K562 (cell line): ENCODE data around the gene DHRS3. TPM values are rescaled to one million over a fixed set of nuclear protein-coding genes. Genes with fewer than 3 reads are reported as not detected.

Experiments used
- ATAC-seq: fragments of 200-7000 bp; cut with Tn5 transposase; 3 replicates; pipeline ENCODE4 v1.9.1; 2020; ENCODE audit warnings: moderate library complexity
- BruUV-seq: library from RNA; stranded (reverse); fragments of 400-500 nt; replicated peaks from 2 replicates; lab custom pipeline; 2021; lab: Mats Ljungman, UMichigan
- CTCF ChIA-PET: fragments of 300-600 bp; formaldehyde crosslinking; extraction: SDS; loops from one replicate; lab custom pipeline; 2021; ENCODE audit warnings: low intra/inter-chr PET ratio; lab: Yijun Ruan, JAX
- POLR2A ChIA-PET: fragments of 300-600, 350-650 bp; sonication (Branson Sonifier 250); formaldehyde crosslinking; extraction: SDS; loops from one replicate; lab custom pipeline; 2021; ENCODE audit warnings: antibody characterized with exemption, inconsistent platforms; lab: Yijun Ruan, JAX
- DNase-seq, 4 experiments: peaks; one replicate each; pipeline versions ENCODE4 v3.0.0 to v3.0.0-alpha.2; 2011 to 2018; ENCODE audit warnings: low spot score in 3 of 4, mixed read lengths in 3 of 4; ENCODE audit errors: extremely low read depth in 1 of 4
- FAIRE-seq: peaks from 2 replicates; lab custom pipeline; 2011; peaks lifted over from hg19 to GRCh38; lab: Jason Lieb, UNC
- H2AFZ ChIP-seq: 2 replicates; pipeline ENCODE4 v1.6.0; 2011; ENCODE audit warnings: low read depth, low read length, control low read depth, inconsistent platforms
- H3K27ac ChIP-seq: fragments of 200-600 bp; 3 replicates; pipeline ENCODE4 v1.8.0; 2011; ENCODE audit warnings: low read depth, mild to moderate bottlenecking, control low read depth, inconsistent platforms, low read length, moderate library complexity, mixed read lengths; ENCODE audit errors: extremely low read depth
- H3K27me3 ChIP-seq, 2 experiments: fragments of 300-600 bp in 1 of 2; 2 replicates in 1 of 2; 3 replicates in 1 of 2; pipeline versions ENCODE4 v1.6.0 to v1.8.0; 2011; ENCODE audit warnings: inconsistent platforms in 2 of 2, low read length in 2 of 2, mild to moderate bottlenecking in 1 of 2, mixed read lengths in 1 of 2, moderate library complexity in 1 of 2; ENCODE audit not compliant: control insufficient read depth in 2 of 2, insufficient read depth in 2 of 2
- H3K36me3 ChIP-seq: fragments of 300-600 bp; 3 replicates; pipeline ENCODE4 v1.8.0; 2011; ENCODE audit warnings: mild to moderate bottlenecking, low read length, inconsistent platforms; ENCODE audit not compliant: control insufficient read depth, insufficient read depth
- H3K4me1 ChIP-seq, 2 experiments: fragments of 200-600 bp in 1 of 2; replicated peaks in 1 of 2; 2 replicates in 1 of 2; 3 replicates in 1 of 2; pipeline versions ENCODE4 v1.5.1 to v1.8.0; 2011; ENCODE audit warnings: inconsistent platforms in 2 of 2, low read length in 2 of 2, mild to moderate bottlenecking in 1 of 2, mixed read lengths in 1 of 2, moderate library complexity in 1 of 2; ENCODE audit not compliant: control insufficient read depth in 2 of 2, insufficient read depth in 2 of 2
- H3K4me2 ChIP-seq: 2 replicates; pipeline ENCODE4 v1.6.1; 2011; ENCODE audit warnings: low read length, control low read depth, inconsistent platforms, mixed read lengths; ENCODE audit not compliant: insufficient read depth
- H3K4me3 ChIP-seq: fragments of 200-600 bp; sonication (generic), shearing (Covaris generic); 2 replicates; pipeline ENCODE4 v1.5.1; 2016; ENCODE audit warnings: control low read depth, inconsistent platforms
- H3K79me2 ChIP-seq: fragments of 200-600 bp; 3 replicates; pipeline ENCODE4 v1.8.0; 2011; ENCODE audit warnings: low read length, inconsistent platforms; ENCODE audit not compliant: control insufficient read depth, insufficient read depth
- H3K9ac ChIP-seq, 2 experiments: 2 replicates each; pipeline versions ENCODE4 v1.6.0 to v1.6.1; 2011; ENCODE audit warnings: low read depth in 2 of 2, low read length in 2 of 2, control low read depth in 1 of 2, inconsistent platforms in 1 of 2, mild to moderate bottlenecking in 1 of 2, mixed read lengths in 1 of 2; ENCODE audit not compliant: insufficient read depth in 1 of 2
- H3K9me1 ChIP-seq: one replicate; pipeline ENCODE4 v1.6.0; 2011; ENCODE audit warnings: inconsistent platforms, mild to moderate bottlenecking, low read length, moderate library complexity; ENCODE audit not compliant: control insufficient read depth, insufficient read depth
- H3K9me3 ChIP-seq: replicated peaks from 2 replicates; pipeline ENCODE4 v1.5.1; 2011; ENCODE audit warnings: low read depth, low read length, inconsistent platforms; ENCODE audit not compliant: control insufficient read depth, insufficient read depth
- H4K20me1 ChIP-seq: replicated peaks from 2 replicates; pipeline ENCODE4 v1.6.1; 2011; ENCODE audit warnings: low read length, inconsistent platforms, mixed read lengths; ENCODE audit not compliant: control insufficient read depth, insufficient read depth
- KAT7 ChIP-seq: sonication (generic); formaldehyde crosslinking; IDR thresholded peaks from 2 replicates; pipeline ENCODE4 v1.8.0; 2022; ENCODE audit warnings: missing genetic modification reagents, mild to moderate bottlenecking, borderline replicate concordance
- MECOM ChIP-seq: fragments of 250-450 bp; sonication (Bioruptor Pico); IDR thresholded peaks from 2 replicates; pipeline ENCODE4 v1.8.0; 2022; ENCODE audit warnings: inconsistent platforms
- NCOA6 ChIP-seq: fragments of 450-650 bp; IDR thresholded peaks from 2 replicates; pipeline ENCODE4 v1.6.1; 2017; ENCODE audit warnings: mild to moderate bottlenecking
- NRF1 ChIP-seq, 2 experiments: fragments of 450-650 bp; IDR thresholded peaks in 1 of 2; conservative IDR thresholded peaks in 1 of 2; 2 replicates each; pipeline ENCODE4 v1.6.1; 2014; ENCODE audit warnings: mild to moderate bottlenecking in 2 of 2
- POLR2AphosphoS5 ChIP-seq: IDR thresholded peaks from 2 replicates; pipeline ENCODE4 v1.6.1; 2011; ENCODE audit warnings: mild to moderate bottlenecking, low read depth, low read length, moderate library complexity; ENCODE audit not compliant: control insufficient read depth, insufficient read depth
- RAD21 ChIP-seq, 2 experiments: fragments of 250-450 bp in 1 of 2; fragments of 450-650 bp in 1 of 2; sonication (Bioruptor Pico) in 1 of 2; formaldehyde crosslinking in 1 of 2; IDR thresholded peaks in 1 of 2; conservative IDR thresholded peaks in 1 of 2; 2 replicates each; pipeline versions ENCODE4 v1.4.0 to v1.8.0; 2020 to 2022; ENCODE audit warnings: mild to moderate bottlenecking in 2 of 2, moderate library complexity in 1 of 2
- ZFX ChIP-seq: sonication (generic); formaldehyde crosslinking; IDR thresholded peaks from 2 replicates; pipeline ENCODE4 v1.8.0; 2022; ENCODE audit warnings: mild to moderate bottlenecking, missing genetic modification reagents, moderate library complexity
- ZNF280B ChIP-seq: fragments of 250-450 bp; sonication (Bioruptor Pico); IDR thresholded peaks from 2 replicates; pipeline ENCODE4 v1.5.1; 2021; ENCODE audit warnings: mild to moderate bottlenecking
- WGBS: fragments of 100-300 bp; shearing (Covaris generic); methylation state at CpG from one replicate; pipeline ENCODE4 v1.1.6; 2016; ENCODE audit warnings: low coverage, mixed read lengths; ENCODE audit not compliant: insufficient coverage; ENCODE audit errors: missing lambda C conversion rate; 5-methylcytosine and 5-hydroxymethylcytosine counted together
- in situ Hi-C: fragments of 300-500 bp; cut with MboI; formaldehyde crosslinking; loops from 4 replicates; pipeline ENCODE4 v1.15.0; 2018; ENCODE audit warnings: inconsistent platforms, mixed read lengths
- intact Hi-C: fragments of 100-400 bp; cut with micrococcal nuclease; formaldehyde crosslinking; loops from 2 replicates; pipeline ENCODE4 v1.14.2; 2022
- polyA plus RNA-seq, 8 experiments: library from polyadenylated mRNA; depleted of rRNA in 4 of 8; stranded (reverse) in 5 of 8; unstranded in 3 of 8; fragments of >200 nt; fragmentation: Nextera tagmentation in 2 of 8; fragmentation: Illumina TruSeq in 1 of 8; extraction: Ambion mirVana in 2 of 8; extraction: Trizol in 1 of 8; gene quantifications; 2 replicates each; pipeline versions ENCODE4 v1.2.1 to v1.2.3, GENCODE V29; 2011 to 2014; ENCODE audit warnings: inconsistent platforms in 1 of 8, missing spikeins in 1 of 8
- total RNA-seq, 7 experiments: library from RNA; depleted of rRNA in 6 of 7; stranded (reverse); fragments of >200 nt in 6 of 7; fragmentation: Illumina TruSeq in 2 of 7; extraction: Trizol in 2 of 7; gene quantifications; 2 replicates each; pipeline versions ENCODE4 v1.2.1 to v1.2.3, GENCODE V29; 2011 to 2021; ENCODE audit warnings: low replicate concordance in 1 of 7

DHRS3 gene
- total and polyA plus RNA-seq, 9 of the 15 experiments (the other 6 are each of a cell fraction or from before 2014, with no cell fraction given): 21.0 to 116 (median 58.7) TPM

GRCh38 chr1:12614402-12615158, 3.4 kb downstream of the DHRS3 start:
- CTCF ChIA-PET: no interaction called here
- no peak for FAIRE-seq
- peak overlapping the region; percentile 97 for H3K4me2 ChIP-seq

GRCh38 chr1:12613180-12613579, 4.8 kb downstream of the DHRS3 start:
- ATAC-seq: no peak
- intact Hi-C loops (no loop called here), in situ Hi-C loops (loop anchor here (25.0 kb wide), 1 partner anchor 301 kb away; no protein-coding TSS in a partner anchor)
- ChIA-PET CTCF (no interaction called here), POLR2A (interaction anchor here (0.6 to 1.5 kb wide), 6 partner anchors 9 to 906 kb away, joined by 3 to 4 read pairs (median 4); no protein-coding TSS in a partner anchor)
- peaks cover 97% of the 10 kb centered on the region for H3K79me2 ChIP-seq
- no peak for FAIRE-seq
- TF ChIP-seq POLR2AphosphoS5 (0 out of 2 replicates have a peak, but pooled peaks have one; percentile 40), NRF1 (conservative IDR thresholded peaks at IDR 0.05 in 1 of 2, IDR thresholded peaks at IDR 0.05 in 1 of 2) (no peak), ZNF280B (no peak)
- no peak overlapping the region for H3K4me2 ChIP-seq
- H3K9ac ChIP-seq: no peak overlapping the region; a peak in 1 of 4 replicates
- no peak for DNase-seq
- H3K9me1 ChIP-seq: no peaks in the 10 kb centered on the region
- H3K27ac ChIP-seq: no peak overlapping the region
- 0 out of 2 replicates have a peak, but pooled peaks cover 5% of the 10 kb centered on the region for H4K20me1 ChIP-seq
- no peak overlapping the region for H3K4me3 ChIP-seq
- H3K9me3 ChIP-seq: no peaks in the 10 kb centered on the region
- no peak overlapping the region for H2AFZ ChIP-seq
- BruUV-seq: no TSS peak
- H3K36me3 ChIP-seq: peaks cover 68% of the 10 kb centered on the region
- H3K27me3 ChIP-seq: no peaks in the 10 kb centered on the region
- 83% methylated on average over 4 of the region's 4 CpGs for WGBS
- peaks cover 13 to 17% of the 10 kb centered on the region in 2 experiments for H3K4me1 ChIP-seq

More at GRCh38 chr1:12614402-12615158, 3.4 kb downstream of the DHRS3 start:
- H3K36me3 ChIP-seq: peaks cover 54% of the 10 kb centered on the region
- WGBS: 55% methylated on average over 7 of the region's 7 CpGs
- ATAC-seq: no peak
- peaks cover 17 to 30% of the 10 kb centered on the region in 2 experiments for H3K4me1 ChIP-seq
- peak overlapping the region; percentile 40 to 94; a peak in 3 of 4 replicates for H3K9ac ChIP-seq
- 0 out of 2 replicates have a peak, but pooled peaks cover 2% of the 10 kb centered on the region for H3K9me3 ChIP-seq
- DNase-seq: peak in 1 of 4 experiments; percentile 48
- intact Hi-C loops (loop anchor here (5.0 kb wide), 2 partner anchors 87 to 137 kb away; no protein-coding TSS in a partner anchor), in situ Hi-C loops (loop anchor here (5.0 to 25.0 kb wide), 2 partner anchors 207 to 302 kb away; no protein-coding TSS in a partner anchor)
- H3K79me2 ChIP-seq: peaks cover 97% of the 10 kb centered on the region
- 0 out of 2 replicates have a peak, but pooled peaks cover 5% of the 10 kb centered on the region for H4K20me1 ChIP-seq
- no peaks in the 10 kb centered on the region for H3K9me1 ChIP-seq
- no TSS peak for BruUV-seq
- H2AFZ ChIP-seq: no peak overlapping the region
- H3K4me3 ChIP-seq: peak overlapping the region; percentile 71
- H3K27ac ChIP-seq: peak overlapping the region; percentile 94
- H3K27me3 ChIP-seq: no peaks in the 10 kb centered on the region
- 0 out of 4 replicates have a peak, but pooled peaks of 1 of the 2 experiments have one; percentile 12 for TF ChIP-seq RAD21 (CRISPR knock-in tag; conservative IDR thresholded peaks at IDR 0.05 in 1 of 2, IDR thresholded peaks at IDR 0.05 in 1 of 2)
- peak; percentile 59; the same call in 1 of the 2 replicates for TF ChIP-seq KAT7
- TF ChIP-seq MECOM: 0 out of 2 replicates have a peak, but pooled peaks have one; percentile 31
- peak; percentile 55 for TF ChIP-seq ZFX (CRISPR knock-in tag)
- no peak for TF ChIP-seq NCOA6
- POLR2A ChIA-PET: interaction anchor here (0.6 to 4.1 kb wide), 10 partner anchors 8 to 705 kb away, joined by 3 to 24 read pairs (median 3); no protein-coding TSS in a partner anchor
